SK-N-SH treated with all-trans-retinoic acid at 6 μM for 48 hours (cell line): ENCODE measurements around the gene RAB21.

ENCODE experiments used
- ATAC-seq: fragments of 200-7000 bp; cut with Tn5 transposase; 3 replicates; pipeline ENCODE4 v1.9.1; 2020; ENCODE audit warnings: mild to moderate bottlenecking, moderate library complexity
- ARNTL ChIP-seq: fragments of 450-650 bp; formaldehyde crosslinking; IDR thresholded peaks from 2 replicates; pipeline ENCODE4 v1.5.0; 2020; ENCODE audit warnings: low read depth, mild to moderate bottlenecking, moderate library complexity, borderline replicate concordance
- BACH2 ChIP-seq: fragments of 250-450 bp; sonication (Bioruptor Pico); IDR thresholded peaks from 2 replicates; pipeline ENCODE4 v1.9.0; 2021; ENCODE audit warnings: mild to moderate bottlenecking, borderline replicate concordance
- CREB5 ChIP-seq: fragments of 250-450 bp; sonication (Bioruptor Pico); IDR thresholded peaks from 2 replicates; pipeline ENCODE4 v1.5.1; 2020; ENCODE audit warnings: low read depth, mild to moderate bottlenecking, moderate library complexity
- CSDC2 ChIP-seq: fragments of 250-450 bp; sonication (Bioruptor Pico); IDR thresholded peaks from 2 replicates; pipeline ENCODE4 v1.5.0; 2020; ENCODE audit warnings: mild to moderate bottlenecking, moderate library complexity
- CSRNP3 ChIP-seq: fragments of 250-450 bp; sonication (Bioruptor Pico); IDR thresholded peaks from 2 replicates; pipeline ENCODE4 v1.5.1; 2021; ENCODE audit warnings: mild to moderate bottlenecking, moderate library complexity
- ESRRG ChIP-seq: fragments of 250-450 bp; sonication (Bioruptor Pico); IDR thresholded peaks from 2 replicates; pipeline ENCODE4 v1.6.1; 2021; ENCODE audit warnings: mild to moderate bottlenecking
- GLIS3 ChIP-seq: fragments of 250-450 bp; sonication (Bioruptor Pico); IDR thresholded peaks from 2 replicates; pipeline ENCODE4 v1.5.0; 2020; ENCODE audit warnings: mild to moderate bottlenecking, moderate library complexity
- ISL1 ChIP-seq: fragments of 250-450 bp; sonication (Bioruptor Pico); IDR thresholded peaks from 2 replicates; pipeline ENCODE4 v2.1.2; 2022; ENCODE audit warnings: mild to moderate bottlenecking, moderate library complexity
- OSR1 ChIP-seq: fragments of 250-450 bp; sonication (Bioruptor Pico); IDR thresholded peaks from 2 replicates; pipeline ENCODE4 v1.8.0; 2022; ENCODE audit warnings: moderate library complexity, mild to moderate bottlenecking, inconsistent platforms
- PATZ1 ChIP-seq: fragments of 250-450 bp; sonication (Bioruptor Pico); IDR thresholded peaks from 2 replicates; pipeline ENCODE4 v1.8.0; 2020; ENCODE audit warnings: mild to moderate bottlenecking, moderate library complexity, borderline replicate concordance
- POU6F1 ChIP-seq: fragments of 250-450 bp; sonication (Bioruptor Pico); IDR thresholded peaks from 2 replicates; pipeline ENCODE4 v1.8.0; 2021; ENCODE audit warnings: low read depth, mild to moderate bottlenecking, moderate library complexity, borderline replicate concordance
- PPARA ChIP-seq: fragments of 250-450 bp; sonication (Bioruptor Pico); IDR thresholded peaks from 2 replicates; pipeline ENCODE4 v1.5.0; 2020; ENCODE audit warnings: mild to moderate bottlenecking, borderline replicate concordance
- RARB ChIP-seq: fragments of 250-450 bp; sonication (Bioruptor Pico); IDR thresholded peaks from 2 replicates; pipeline ENCODE4 v1.8.0; 2021; ENCODE audit warnings: mild to moderate bottlenecking, moderate library complexity
- SNAI2 ChIP-seq: fragments of 250-450 bp; sonication (Bioruptor Pico); IDR thresholded peaks from 2 replicates; pipeline ENCODE4 v1.5.0; 2020; ENCODE audit warnings: mild to moderate bottlenecking, moderate library complexity
- TCF4 ChIP-seq: fragments of 250-450 bp; sonication (Bioruptor Pico); IDR thresholded peaks from 2 replicates; pipeline ENCODE4 v1.8.0; 2021; ENCODE audit warnings: mild to moderate bottlenecking, moderate library complexity, borderline replicate concordance
- TOX ChIP-seq: fragments of 250-450 bp; sonication (Bioruptor Pico); IDR thresholded peaks from 2 replicates; pipeline ENCODE4 v1.8.0; 2021; ENCODE audit warnings: mild to moderate bottlenecking, moderate library complexity, borderline replicate concordance
- TSHZ2 ChIP-seq: fragments of 250-450 bp; sonication (Bioruptor Pico); IDR thresholded peaks from 2 replicates; pipeline ENCODE4 v1.5.0; 2020; ENCODE audit warnings: mild to moderate bottlenecking, moderate library complexity
- ZC3H10 ChIP-seq: fragments of 250-450 bp; sonication (Bioruptor Pico); IDR thresholded peaks from 2 replicates; pipeline ENCODE4 v1.5.1; 2021; ENCODE audit warnings: mild to moderate bottlenecking, moderate library complexity
- ZFP3 ChIP-seq: fragments of 250-450 bp; sonication (Bioruptor Pico); IDR thresholded peaks from 2 replicates; pipeline ENCODE4 v1.5.0; 2020; ENCODE audit warnings: mild to moderate bottlenecking, moderate library complexity
- ZFP30 ChIP-seq: fragments of 450-650 bp; formaldehyde crosslinking; IDR thresholded peaks from 2 replicates; pipeline ENCODE4 v1.5.0; 2022; ENCODE audit warnings: mild to moderate bottlenecking, moderate library complexity
- ZNF565 ChIP-seq: fragments of 450-650 bp; formaldehyde crosslinking; conservative IDR thresholded peaks from 2 replicates; pipeline ENCODE4 v1.5.0; 2020; ENCODE audit warnings: low read depth, mild to moderate bottlenecking, moderate library complexity
- ZNF8 ChIP-seq: fragments of 450-650 bp; formaldehyde crosslinking; IDR thresholded peaks from 2 replicates; pipeline ENCODE4 v1.5.0; 2020; ENCODE audit warnings: mild to moderate bottlenecking, moderate library complexity

RAB21 gene

GRCh38 chr12:71726548-71726947 is 28.1 kb upstream of the RAB21 start:
- ATAC-seq = no peak
- TF ChIP-seq OSR1 (no peak), RARB (CRISPR knock-in tag) (no peak), TCF4 (CRISPR knock-in tag) (no peak), CSRNP3 (CRISPR knock-in tag) (no peak), POU6F1 (CRISPR knock-in tag) (no peak), ZFP3 (CRISPR knock-in tag) (no peak), ARNTL (CRISPR knock-in tag) (no peak), SNAI2 (CRISPR knock-in tag) (no peak), ZNF8 (CRISPR knock-in tag) (no peak), PPARA (CRISPR knock-in tag) (no peak), ESRRG (CRISPR knock-in tag) (no peak), ZFP30 (no peak), TOX (CRISPR knock-in tag) (no peak), PATZ1 (no peak), CREB5 (no peak), GLIS3 (CRISPR knock-in tag) (no peak), CSDC2 (CRISPR knock-in tag) (no peak), BACH2 (CRISPR knock-in tag) (no peak)

- no peak for ATAC-seq
- no peak for TF ChIP-seq TOX (CRISPR knock-in tag)
- no peak for TF ChIP-seq POU6F1 (CRISPR knock-in tag)
Observed at GRCh38 chr12:71727958-71728357, 26.7 kb upstream of the RAB21 start.

- no peak; the same call in 2 of the 3 replicates for ATAC-seq
- no peak for TF ChIP-seq ZNF565 (CRISPR knock-in tag)
- TF ChIP-seq ZFP3 (CRISPR knock-in tag) = no peak
- TF ChIP-seq CSDC2 (CRISPR knock-in tag) = no peak
- TF ChIP-seq, all 23 proteins: peak for 0
Observed at GRCh38 chr12:71730936-71731335, 23.7 kb upstream of the RAB21 start.

GRCh38 chr12:71731439-71732356 is 23.0 kb upstream of the RAB21 start:
- ATAC-seq = peak; percentile 53; the same call in 2 of the 3 replicates
- TF ChIP-seq PATZ1 (no peak), TSHZ2 (CRISPR knock-in tag) (no peak), ISL1 (CRISPR knock-in tag) (no peak), PPARA (CRISPR knock-in tag) (no peak), TCF4 (CRISPR knock-in tag) (no peak), ZC3H10 (no peak), BACH2 (CRISPR knock-in tag) (no peak), ZNF8 (CRISPR knock-in tag) (no peak), ESRRG (CRISPR knock-in tag) (no peak)
